Keratinocyte (primary cell): ENCODE results near the gene VGLL2.
"Not testable (repeated sequence)": the region's sequence is repeated elsewhere in the genome, so short reads cannot be mapped to it uniquely, and the experiment has no call there.

Experiments used
- EZH2 ChIP-seq: IDR thresholded peaks from one replicate; pipeline ENCODE4 v1.6.1; 2012; ENCODE audit warnings: inconsistent platforms, mild to moderate bottlenecking, low read length, moderate library complexity
- TF ChIP-seq, protein P1 (sequence below), 3 experiments: IDR thresholded peaks in 1 of 3; conservative IDR thresholded peaks in 1 of 3; optimal IDR thresholded peaks in 1 of 3; 2 replicates in 2 of 3; 3 replicates in 1 of 3; pipeline versions ENCODE3 to v1.5.1; 2011; ENCODE audit warnings: low read length in 3 of 3, mild to moderate bottlenecking in 3 of 3, moderate library complexity in 2 of 3, control low read depth in 1 of 3, inconsistent platforms in 1 of 3; ENCODE audit not compliant: insufficient read depth in 2 of 3; ENCODE audit errors: extremely low read depth in 1 of 3

DNA sequence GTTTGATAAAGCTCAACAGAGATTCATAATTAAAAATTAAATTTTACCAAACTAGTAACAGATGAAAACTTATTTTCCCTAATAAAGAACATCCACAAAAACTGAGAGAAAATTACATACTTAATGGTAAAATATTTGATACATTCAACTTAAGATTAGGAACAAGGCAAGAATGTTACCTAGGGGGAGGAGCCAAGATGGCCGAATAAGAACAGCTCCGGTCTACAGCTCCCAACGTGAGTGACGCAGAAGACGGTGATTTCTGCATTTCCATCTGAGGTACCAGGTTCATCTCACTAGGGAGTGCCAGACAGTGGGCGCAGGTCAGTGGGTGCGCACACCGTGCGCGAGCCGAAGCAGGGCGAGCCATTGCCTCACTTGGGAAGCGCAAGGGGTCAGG is 20.8 kb upstream of the VGLL2 start:
- TF ChIP-seq, protein P1, sequence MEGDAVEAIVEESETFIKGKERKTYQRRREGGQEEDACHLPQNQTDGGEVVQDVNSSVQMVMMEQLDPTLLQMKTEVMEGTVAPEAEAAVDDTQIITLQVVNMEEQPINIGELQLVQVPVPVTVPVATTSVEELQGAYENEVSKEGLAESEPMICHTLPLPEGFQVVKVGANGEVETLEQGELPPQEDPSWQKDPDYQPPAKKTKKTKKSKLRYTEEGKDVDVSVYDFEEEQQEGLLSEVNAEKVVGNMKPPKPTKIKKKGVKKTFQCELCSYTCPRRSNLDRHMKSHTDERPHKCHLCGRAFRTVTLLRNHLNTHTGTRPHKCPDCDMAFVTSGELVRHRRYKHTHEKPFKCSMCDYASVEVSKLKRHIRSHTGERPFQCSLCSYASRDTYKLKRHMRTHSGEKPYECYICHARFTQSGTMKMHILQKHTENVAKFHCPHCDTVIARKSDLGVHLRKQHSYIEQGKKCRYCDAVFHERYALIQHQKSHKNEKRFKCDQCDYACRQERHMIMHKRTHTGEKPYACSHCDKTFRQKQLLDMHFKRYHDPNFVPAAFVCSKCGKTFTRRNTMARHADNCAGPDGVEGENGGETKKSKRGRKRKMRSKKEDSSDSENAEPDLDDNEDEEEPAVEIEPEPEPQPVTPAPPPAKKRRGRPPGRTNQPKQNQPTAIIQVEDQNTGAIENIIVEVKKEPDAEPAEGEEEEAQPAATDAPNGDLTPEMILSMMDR (optimal IDR thresholded peaks at IDR 0.05 in 1 of 3, IDR thresholded peaks at IDR 0.05 in 1 of 3, conservative IDR thresholded peaks at IDR 0.05 in 1 of 3; ENCODE audit: extremely low read depth in 1 of 3, insufficient read depth in 2 of 3, low read length in 3 of 3), result not testable (repeated sequence)
- TF ChIP-seq EZH2, result not testable (repeated sequence)
